Measurements from ENCODE around the gene NUP210.

- TF ChIP-seq POLR2A (IDR thresholded peaks at IDR 0.05), result no peak
- TF ChIP-seq CTCF (IDR thresholded peaks at IDR 0.05 in 4 of 5, conservative IDR thresholded peaks at IDR 0.05 in 1 of 5), result no peak
Observed at GRCh38 chr3:13300546-13301285, 119.4 kb downstream of the NUP210 start.
